Putamen (tissue), 1 donor: Measurements from ENCODE around the gene RBMX2.

Source experiments
- DNase-seq: peaks from one replicate; pipeline ENCODE4 v3.0.0-alpha.2; 2016; ENCODE audit warnings: low spot score

RBMX2 gene

GRCh38 chrX:130446974-130447373, 45.2 kb downstream of the RBMX2 start:
- DNase-seq = no peak
